ENCODE measurements around the gene ROBO4.

Gene ROBO4

DNA sequence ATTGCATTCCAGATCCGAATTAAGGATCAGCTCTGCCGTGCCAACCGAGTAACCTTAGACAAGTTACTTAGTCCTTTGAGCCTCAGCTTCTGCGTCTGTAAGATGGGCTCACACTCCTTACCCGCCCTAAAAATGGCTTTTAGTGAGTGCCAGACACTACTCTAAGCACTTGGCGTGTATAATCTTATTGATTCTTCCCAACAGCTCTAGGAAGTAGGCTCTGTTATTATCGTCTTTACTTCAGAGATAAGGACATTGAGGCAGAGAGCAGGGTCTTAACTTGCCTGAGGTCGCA is 54.1 kb downstream of the ROBO4 start:
- TF ChIP-seq POLR2A (IDR thresholded peaks at IDR 0.05; ENCODE audit: low read depth, low read length): no peak
- FAIRE-seq: no peak
- no peak for DNase-seq (ENCODE audit: insufficient read length, low spot score)

- FAIRE-seq (no peak), DNase-seq (ENCODE audit: insufficient read length, low spot score) (no peak)
- TF ChIP-seq POLR2A (IDR thresholded peaks at IDR 0.05; ENCODE audit: low read depth, low read length): no peak
These were observed 55.4 kb downstream of the ROBO4 start for GRCh38 chr11:124842305-124842704.

GRCh38 chr11:124841840-124842239 is 55.8 kb downstream of the ROBO4 start:
- TF ChIP-seq POLR2A (IDR thresholded peaks at IDR 0.05; ENCODE audit: low read depth, low read length): no peak
- no peak for FAIRE-seq
- DNase-seq (ENCODE audit: insufficient read length, low spot score): no peak

GRCh38 chr11:124841201-124841600 is 56.5 kb downstream of the ROBO4 start:
- DNase-seq (ENCODE audit: insufficient read length, low spot score) (no peak), FAIRE-seq (no peak)
- no peak for TF ChIP-seq POLR2A (IDR thresholded peaks at IDR 0.05; ENCODE audit: low read depth, low read length)

- DNase-seq (ENCODE audit: insufficient read length, low spot score) (no peak), FAIRE-seq (no peak)
- TF ChIP-seq POLR2A (IDR thresholded peaks at IDR 0.05; ENCODE audit: low read depth, low read length): no peak
These were observed 57.0 kb downstream of the ROBO4 start for GRCh38 chr11:124840666-124841065.

DNA sequence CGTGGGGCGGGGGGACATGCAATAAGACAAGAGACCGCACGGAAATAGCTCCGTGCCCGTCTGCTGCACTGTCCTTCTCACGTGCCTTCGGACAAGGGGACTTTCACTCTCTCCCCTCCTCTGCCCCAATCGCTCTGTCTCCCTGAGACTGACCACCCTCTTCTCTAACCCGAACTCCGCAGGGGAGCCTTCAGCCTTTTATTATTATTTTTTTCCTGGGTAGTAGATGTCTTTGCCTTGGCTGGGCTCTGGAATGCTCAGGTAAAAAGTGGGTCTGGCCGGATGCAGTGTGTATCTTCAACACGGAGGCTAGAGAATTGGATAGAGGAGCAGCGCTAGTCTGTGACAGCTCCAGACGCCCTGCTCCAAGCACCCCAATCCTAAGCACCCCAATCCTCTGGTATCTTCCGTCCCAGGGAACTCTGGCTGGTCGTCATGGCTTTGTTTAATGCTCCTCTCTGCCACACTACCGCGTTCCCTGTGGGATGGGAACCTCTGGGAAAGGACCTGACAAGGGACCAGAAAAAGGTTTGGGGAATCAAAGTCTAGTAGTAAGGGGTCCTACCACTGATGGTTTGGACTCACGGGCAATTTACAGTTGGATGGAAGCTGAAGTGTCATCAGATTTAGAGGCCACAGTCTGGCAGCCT is 57.6 kb downstream of the ROBO4 start:
- no peak for DNase-seq (ENCODE audit: insufficient read length, low spot score)

GRCh38 chr11:124839128-124839971 is 58.3 kb downstream of the ROBO4 start:
- FAIRE-seq (no peak), DNase-seq (ENCODE audit: insufficient read length, low spot score) (no peak)

More for the DNA sequence above, 57.6 kb downstream of the ROBO4 start:
- TF ChIP-seq POLR2A (IDR thresholded peaks at IDR 0.05; ENCODE audit: low read depth, low read length): no peak
- FAIRE-seq: no peak

GRCh38 chr11:124838805-124839127 is 58.9 kb downstream of the ROBO4 start:
- FAIRE-seq (no peak), DNase-seq (ENCODE audit: insufficient read length, low spot score) (no peak)
- no peak for TF ChIP-seq POLR2A (IDR thresholded peaks at IDR 0.05; ENCODE audit: low read depth, low read length)

More at GRCh38 chr11:124839128-124839971, 58.3 kb downstream of the ROBO4 start:
- no peak for TF ChIP-seq POLR2A (IDR thresholded peaks at IDR 0.05; ENCODE audit: low read depth, low read length)

GRCh38 chr11:124837491-124837856 is 60.2 kb downstream of the ROBO4 start:
- TF ChIP-seq POLR2A (IDR thresholded peaks at IDR 0.05; ENCODE audit: low read depth, low read length): no peak
- DNase-seq (ENCODE audit: insufficient read length, low spot score): peak; percentile 54
- peak; percentile 55 for FAIRE-seq

- TF ChIP-seq POLR2A (IDR thresholded peaks at IDR 0.05; ENCODE audit: low read depth, low read length): no peak
- FAIRE-seq (no peak), DNase-seq (ENCODE audit: insufficient read length, low spot score) (no peak)
These were observed 61.7 kb downstream of the ROBO4 start for GRCh38 chr11:124835918-124836317.

- no peak for TF ChIP-seq POLR2A (IDR thresholded peaks at IDR 0.05; ENCODE audit: low read depth, low read length)
- FAIRE-seq (no peak), DNase-seq (ENCODE audit: insufficient read length, low spot score) (no peak)
These were observed 63.0 kb downstream of the ROBO4 start for GRCh38 chr11:124834526-124835180.

All from H54 (cell line).